Skeletal muscle satellite cell (primary cell): ENCODE measurements around the gene LINC00237. TPM values are rescaled to one million over a fixed set of nuclear protein-coding genes. Genes with fewer than 3 reads are reported as not detected.

ENCODE experiments used
- H3K27me3 ChIP-seq: 2 replicates; pipeline ENCODE4 v1.7.0; 2013; ENCODE audit warnings: low read length; ENCODE audit not compliant: control insufficient read depth, insufficient read depth
- H3K36me3 ChIP-seq: 2 replicates; pipeline ENCODE4 v1.7.0; 2013; ENCODE audit warnings: mild to moderate bottlenecking, control low read depth, low read length; ENCODE audit not compliant: insufficient read depth
- H3K4me1 ChIP-seq: 2 replicates; pipeline ENCODE4 v1.7.0; 2013; ENCODE audit warnings: low read length; ENCODE audit not compliant: control insufficient read depth, insufficient read depth
- H3K4me2 ChIP-seq: 2 replicates; pipeline ENCODE4 v1.7.0; 2013; ENCODE audit warnings: mild to moderate bottlenecking, low read length
- H3K4me3 ChIP-seq: 2 replicates; pipeline ENCODE4 v1.7.0; 2013; ENCODE audit warnings: low read length
- H3K9ac ChIP-seq: 2 replicates; pipeline ENCODE4 v1.7.0; 2013; ENCODE audit warnings: mild to moderate bottlenecking, low read depth, low read length, moderate library complexity
- H3K9me3 ChIP-seq: replicated peaks from 2 replicates; pipeline ENCODE4 v1.7.0; 2013; ENCODE audit warnings: mild to moderate bottlenecking, control low read depth, low read length
- small RNA-seq: library from RNA; depleted of rRNA; stranded (forward); fragments of <200 nt; gene quantifications from one replicate; pipeline ENCODE3, GENCODE V24; 2012

The LINC00237 gene

DNA sequence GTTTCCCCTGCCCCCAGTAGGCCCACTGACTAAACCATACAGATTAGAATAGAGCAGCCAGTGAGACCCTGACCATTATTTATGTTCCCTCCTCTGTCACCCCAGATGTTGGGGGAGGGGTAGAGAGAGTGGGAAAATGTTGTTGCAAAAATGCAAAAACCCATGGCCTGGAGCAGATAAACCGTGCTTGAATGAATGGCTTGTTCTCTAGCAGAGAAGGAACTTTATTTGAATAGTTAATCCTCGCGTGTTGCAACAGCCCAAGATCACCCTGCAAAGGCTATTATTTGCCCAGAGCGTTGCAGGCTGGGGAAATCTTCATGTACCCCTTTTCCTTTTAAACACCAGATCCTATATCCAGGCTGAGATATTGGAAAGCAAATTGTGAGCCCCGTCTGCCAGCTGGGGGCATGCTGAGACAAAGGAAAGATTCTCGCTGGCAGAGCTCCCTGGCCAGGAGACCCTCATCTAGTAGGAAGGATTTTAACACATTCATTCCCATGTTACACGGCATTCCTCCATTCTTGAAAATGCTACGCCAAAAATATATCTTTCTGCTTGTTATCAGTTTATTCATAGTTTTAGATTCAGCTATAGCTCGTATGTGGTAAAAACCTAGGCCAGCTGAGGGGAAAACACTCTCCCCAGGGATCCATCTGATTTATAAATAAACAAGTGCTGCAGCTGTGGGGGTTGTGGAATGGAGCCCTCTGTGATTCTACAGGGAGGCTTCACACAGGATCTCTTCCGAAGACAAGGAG lies 53.0 kb downstream of the LINC00237 start:
- Histone ChIP-seq H3K4me2 (no peak overlapping the region), H3K4me1 (no peaks in the 10 kb centered on the region), H3K9ac (no peak overlapping the region), H3K4me3 (no peak overlapping the region), H3K9me3 (no peaks in the 10 kb centered on the region), H3K36me3 (no peaks in the 10 kb centered on the region), H3K27me3 (no peaks in the 10 kb centered on the region)

- Histone ChIP-seq H3K4me2 (no peak overlapping the region), H3K9me3 (no peaks in the 10 kb centered on the region), H3K27me3 (no peaks in the 10 kb centered on the region), H3K36me3 (no peaks in the 10 kb centered on the region), H3K9ac (no peak overlapping the region), H3K4me1 (no peaks in the 10 kb centered on the region), H3K4me3 (no peak overlapping the region)
Observed at GRCh38 chr20:21052686-21053001, 53.5 kb downstream of the LINC00237 start.

- H3K4me3 ChIP-seq: no peak overlapping the region
- no peaks in the 10 kb centered on the region for H3K27me3 ChIP-seq
- no peaks in the 10 kb centered on the region for H3K4me1 ChIP-seq
- H3K36me3 ChIP-seq: no peaks in the 10 kb centered on the region
- H3K9me3 ChIP-seq: no peaks in the 10 kb centered on the region
- H3K4me2 ChIP-seq: no peak overlapping the region
- H3K9ac ChIP-seq: no peak overlapping the region
Observed at GRCh38 chr20:21052241-21052640, 53.9 kb downstream of the LINC00237 start.

GRCh38 chr20:21050710-21051109 lies 55.4 kb downstream of the LINC00237 start:
- Histone ChIP-seq H3K9me3 (no peaks in the 10 kb centered on the region), H3K36me3 (no peaks in the 10 kb centered on the region), H3K4me3 (no peak overlapping the region), H3K4me1 (no peaks in the 10 kb centered on the region), H3K27me3 (no peaks in the 10 kb centered on the region), H3K4me2 (no peak overlapping the region), H3K9ac (no peak overlapping the region)

GRCh38 chr20:21049305-21049828 lies 56.8 kb downstream of the LINC00237 start:
- no peak overlapping the region for H3K4me2 ChIP-seq
- H3K4me1 ChIP-seq: no peaks in the 10 kb centered on the region
- no peaks in the 10 kb centered on the region for H3K9me3 ChIP-seq
- no peak overlapping the region for H3K4me3 ChIP-seq
- H3K36me3 ChIP-seq: no peaks in the 10 kb centered on the region
- H3K9ac ChIP-seq: no peak overlapping the region
- H3K27me3 ChIP-seq: no peaks in the 10 kb centered on the region

DNA sequence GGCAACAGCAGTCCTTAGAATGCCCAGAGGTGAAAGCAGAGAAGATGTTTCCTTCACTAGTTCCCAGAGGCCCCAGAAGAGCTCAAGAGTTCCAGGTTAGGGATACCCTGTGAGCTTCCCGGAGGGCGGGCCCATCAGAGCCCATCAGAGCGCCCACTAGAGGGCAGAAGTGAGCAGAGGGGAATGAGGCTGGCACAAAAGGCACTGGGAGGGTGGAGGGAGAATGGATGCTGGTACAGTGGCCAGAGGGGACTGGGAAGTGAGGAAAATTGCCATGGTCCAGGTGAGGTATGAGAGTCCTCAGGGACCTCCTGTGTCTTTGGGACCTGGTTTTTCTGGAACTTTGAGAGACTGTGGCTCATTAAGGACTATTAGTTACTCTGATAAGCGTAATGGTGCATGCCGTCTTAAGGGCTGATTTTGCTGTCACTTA lies 57.3 kb downstream of the LINC00237 start:
- H3K4me3 ChIP-seq: no peak overlapping the region
- no peaks in the 10 kb centered on the region for H3K27me3 ChIP-seq
- H3K4me2 ChIP-seq: no peak overlapping the region
- H3K4me1 ChIP-seq: no peaks in the 10 kb centered on the region
- no peaks in the 10 kb centered on the region for H3K9me3 ChIP-seq
- H3K36me3 ChIP-seq: no peaks in the 10 kb centered on the region
- H3K9ac ChIP-seq: no peak overlapping the region

GRCh38 chr20:21047981-21048380 lies 58.2 kb downstream of the LINC00237 start:
- H3K4me1 ChIP-seq: no peaks in the 10 kb centered on the region
- H3K27me3 ChIP-seq: no peaks in the 10 kb centered on the region
- H3K9ac ChIP-seq: no peak overlapping the region
- no peak overlapping the region for H3K4me3 ChIP-seq
- no peaks in the 10 kb centered on the region for H3K9me3 ChIP-seq
- H3K4me2 ChIP-seq: no peak overlapping the region
- H3K36me3 ChIP-seq: no peaks in the 10 kb centered on the region

DNA sequence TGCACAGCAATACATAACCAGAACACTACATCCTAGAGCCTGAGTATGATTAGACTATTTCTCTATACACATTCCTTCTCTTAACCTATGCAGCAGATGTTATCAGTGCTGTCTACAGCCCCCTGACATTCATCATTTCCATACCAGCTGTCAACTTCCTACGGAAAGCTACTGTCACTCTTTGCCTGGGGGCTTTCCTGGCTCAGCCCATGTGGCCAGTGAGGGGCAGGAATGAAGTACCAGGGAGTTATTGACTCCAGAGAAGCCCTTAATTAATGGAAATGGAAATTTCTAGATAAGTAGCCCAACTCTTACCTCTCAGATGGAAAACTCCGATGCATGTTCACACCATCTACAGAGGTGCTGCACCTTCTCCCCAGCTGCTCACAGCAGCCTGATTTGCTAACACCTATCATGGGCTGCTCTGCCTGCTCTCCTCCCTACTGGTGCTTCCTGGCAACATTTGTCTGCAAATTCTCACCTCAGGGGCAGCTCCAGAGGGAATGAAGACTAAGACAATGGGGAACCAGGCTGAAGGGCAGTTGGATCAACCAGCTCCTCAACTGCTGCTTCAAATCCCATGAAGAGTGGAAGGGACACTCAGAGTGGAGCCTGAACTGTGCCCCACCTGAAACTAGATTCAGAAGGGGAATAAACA lies 59.6 kb downstream of the LINC00237 start:
- Histone ChIP-seq H3K4me3 (no peak overlapping the region), H3K9me3 (no peaks in the 10 kb centered on the region), H3K4me2 (no peak overlapping the region), H3K27me3 (no peaks in the 10 kb centered on the region), H3K4me1 (no peaks in the 10 kb centered on the region), H3K36me3 (no peaks in the 10 kb centered on the region), H3K9ac (no peak overlapping the region)

Small RNA genes lying within 50 kb of the gene (small RNA-seq; reads per million reads assigned to genes)
- gene RNA5SP477: not detected
